HL-60 (cell line): ENCODE results near the gene IMPDH1.

Experiments used
- DNase-seq, 2 experiments: peaks; one replicate each; pipeline ENCODE4 v3.0.0-alpha.2; 2010 to 2020; ENCODE audit warnings: low read depth in 1 of 2, low spot score in 1 of 2
- H3K27ac ChIP-seq: fragments of 250-450 bp; sonication (Bioruptor Pico); replicated peaks from 2 replicates; pipeline ENCODE4 v1.5.1; 2020; ENCODE audit warnings: mild to moderate bottlenecking, moderate library complexity
- H3K27me3 ChIP-seq: fragments of 250-450 bp; sonication (Bioruptor Pico); 2 replicates; pipeline ENCODE4 v1.5.1; 2021; ENCODE audit warnings: mild to moderate bottlenecking, moderate library complexity; ENCODE audit not compliant: insufficient read depth, poor library complexity, severe bottlenecking
- H3K4me3 ChIP-seq: replicated peaks from 2 replicates; pipeline ENCODE4 v1.5.1; 2011; ENCODE audit warnings: mild to moderate bottlenecking, control low read depth, low read length; ENCODE audit not compliant: insufficient read depth
- GABPA ChIP-seq: IDR thresholded peaks from 2 replicates; pipeline ENCODE4 v1.6.1; 2012; ENCODE audit warnings: low read depth
- POLR2AphosphoS5 ChIP-seq: IDR thresholded peaks from 2 replicates; pipeline ENCODE4 v1.6.1; 2012; ENCODE audit warnings: low read depth
- SPI1 ChIP-seq: IDR thresholded peaks from 2 replicates; pipeline ENCODE4 v1.6.1; 2012; ENCODE audit warnings: low read depth, mild to moderate bottlenecking, borderline replicate concordance
- TF ChIP-seq, protein P1 (sequence below): IDR thresholded peaks from one replicate; pipeline ENCODE4 v1.5.1; 2011; ENCODE audit warnings: low read length, control low read depth, inconsistent platforms; ENCODE audit not compliant: insufficient read depth
- TF ChIP-seq, protein P2 (sequence below): IDR thresholded peaks from 2 replicates; pipeline ENCODE4 v1.6.1; 2012; ENCODE audit warnings: low read depth; ENCODE audit not compliant: insufficient replicate concordance

IMPDH1 gene

DNA sequence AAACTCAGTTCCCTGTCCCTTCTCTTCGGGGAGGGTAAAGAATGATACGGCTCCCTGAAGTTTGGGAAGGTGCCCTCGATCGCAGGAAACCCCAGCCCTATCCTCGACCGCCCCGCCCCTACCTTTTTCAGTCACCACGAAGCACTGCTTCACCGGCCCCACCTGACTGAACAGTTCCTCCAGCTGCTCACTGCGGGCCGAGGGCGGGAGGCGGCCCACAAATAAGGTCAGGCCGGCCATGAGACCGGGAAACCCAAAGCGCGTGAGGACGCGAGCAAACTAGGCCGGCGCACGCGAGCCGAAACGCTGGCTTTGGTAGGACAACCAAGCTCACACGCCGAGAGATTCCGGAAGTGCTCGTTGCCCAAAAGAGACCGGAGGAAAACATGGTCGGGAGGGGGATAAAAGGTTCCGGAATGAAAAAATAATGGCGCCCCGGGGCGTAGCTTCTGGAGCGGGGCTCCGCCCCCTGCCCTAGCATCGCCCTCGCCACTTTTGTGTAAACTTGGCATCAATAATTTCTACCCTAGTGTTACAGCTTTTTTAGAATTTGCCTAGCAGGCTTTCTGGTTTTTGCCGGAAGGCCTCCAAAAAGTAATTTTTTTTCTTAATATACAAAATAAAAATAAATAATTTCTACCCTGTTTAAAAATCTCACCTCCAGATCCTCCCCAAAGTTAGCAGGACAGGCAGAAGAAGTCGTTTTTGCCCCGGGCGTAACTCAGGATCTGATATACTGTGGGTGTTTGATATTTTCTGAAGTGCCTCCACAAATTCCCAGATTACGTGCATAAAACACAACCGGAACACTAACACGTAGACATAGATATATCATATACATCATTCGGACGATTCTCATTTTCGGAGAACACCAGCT is 66.0 kb downstream of the IMPDH1 start, which contains the start of gene RBM28:
Gene RBM28, minus strand, starts transcription at position 355 of the 877 bp plus-strand sequence. Its CDS starts 115 bp downstream, at position 240.
- TF ChIP-seq, protein P1, sequence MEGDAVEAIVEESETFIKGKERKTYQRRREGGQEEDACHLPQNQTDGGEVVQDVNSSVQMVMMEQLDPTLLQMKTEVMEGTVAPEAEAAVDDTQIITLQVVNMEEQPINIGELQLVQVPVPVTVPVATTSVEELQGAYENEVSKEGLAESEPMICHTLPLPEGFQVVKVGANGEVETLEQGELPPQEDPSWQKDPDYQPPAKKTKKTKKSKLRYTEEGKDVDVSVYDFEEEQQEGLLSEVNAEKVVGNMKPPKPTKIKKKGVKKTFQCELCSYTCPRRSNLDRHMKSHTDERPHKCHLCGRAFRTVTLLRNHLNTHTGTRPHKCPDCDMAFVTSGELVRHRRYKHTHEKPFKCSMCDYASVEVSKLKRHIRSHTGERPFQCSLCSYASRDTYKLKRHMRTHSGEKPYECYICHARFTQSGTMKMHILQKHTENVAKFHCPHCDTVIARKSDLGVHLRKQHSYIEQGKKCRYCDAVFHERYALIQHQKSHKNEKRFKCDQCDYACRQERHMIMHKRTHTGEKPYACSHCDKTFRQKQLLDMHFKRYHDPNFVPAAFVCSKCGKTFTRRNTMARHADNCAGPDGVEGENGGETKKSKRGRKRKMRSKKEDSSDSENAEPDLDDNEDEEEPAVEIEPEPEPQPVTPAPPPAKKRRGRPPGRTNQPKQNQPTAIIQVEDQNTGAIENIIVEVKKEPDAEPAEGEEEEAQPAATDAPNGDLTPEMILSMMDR, result no peak
- TF ChIP-seq SPI1 (peak; percentile 31; the same call in 1 of the 2 replicates), GABPA (peak; percentile 99), POLR2AphosphoS5 (peak; percentile 96)
- TF ChIP-seq, protein P2, sequence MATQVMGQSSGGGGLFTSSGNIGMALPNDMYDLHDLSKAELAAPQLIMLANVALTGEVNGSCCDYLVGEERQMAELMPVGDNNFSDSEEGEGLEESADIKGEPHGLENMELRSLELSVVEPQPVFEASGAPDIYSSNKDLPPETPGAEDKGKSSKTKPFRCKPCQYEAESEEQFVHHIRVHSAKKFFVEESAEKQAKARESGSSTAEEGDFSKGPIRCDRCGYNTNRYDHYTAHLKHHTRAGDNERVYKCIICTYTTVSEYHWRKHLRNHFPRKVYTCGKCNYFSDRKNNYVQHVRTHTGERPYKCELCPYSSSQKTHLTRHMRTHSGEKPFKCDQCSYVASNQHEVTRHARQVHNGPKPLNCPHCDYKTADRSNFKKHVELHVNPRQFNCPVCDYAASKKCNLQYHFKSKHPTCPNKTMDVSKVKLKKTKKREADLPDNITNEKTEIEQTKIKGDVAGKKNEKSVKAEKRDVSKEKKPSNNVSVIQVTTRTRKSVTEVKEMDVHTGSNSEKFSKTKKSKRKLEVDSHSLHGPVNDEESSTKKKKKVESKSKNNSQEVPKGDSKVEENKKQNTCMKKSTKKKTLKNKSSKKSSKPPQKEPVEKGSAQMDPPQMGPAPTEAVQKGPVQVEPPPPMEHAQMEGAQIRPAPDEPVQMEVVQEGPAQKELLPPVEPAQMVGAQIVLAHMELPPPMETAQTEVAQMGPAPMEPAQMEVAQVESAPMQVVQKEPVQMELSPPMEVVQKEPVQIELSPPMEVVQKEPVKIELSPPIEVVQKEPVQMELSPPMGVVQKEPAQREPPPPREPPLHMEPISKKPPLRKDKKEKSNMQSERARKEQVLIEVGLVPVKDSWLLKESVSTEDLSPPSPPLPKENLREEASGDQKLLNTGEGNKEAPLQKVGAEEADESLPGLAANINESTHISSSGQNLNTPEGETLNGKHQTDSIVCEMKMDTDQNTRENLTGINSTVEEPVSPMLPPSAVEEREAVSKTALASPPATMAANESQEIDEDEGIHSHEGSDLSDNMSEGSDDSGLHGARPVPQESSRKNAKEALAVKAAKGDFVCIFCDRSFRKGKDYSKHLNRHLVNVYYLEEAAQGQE, result peak; percentile 56
- peak; percentile 85 to 93 for DNase-seq
- Histone ChIP-seq H3K27ac (peak within 1 kb of the TSS; percentile 87), H3K27me3 (no peaks in the 10 kb centered on the region), H3K4me3 (peak within 1 kb of the TSS; percentile 70)
